C4-2B (cell line): ENCODE results near the gene TTLL8.

Source experiments
- H3K27ac ChIP-seq: fragments of 450-650 bp; 2 replicates; pipeline ENCODE4 v1.5.1; 2017
- ZFX ChIP-seq: fragments of 450-650 bp; IDR thresholded peaks from 2 replicates; pipeline ENCODE4 v1.6.1; 2017
- TF ChIP-seq, protein P1 (sequence below): fragments of 450-650 bp; conservative IDR thresholded peaks from 2 replicates; pipeline ENCODE4 v1.5.1; 2017; ENCODE audit warnings: mild to moderate bottlenecking

The TTLL8 gene

DNA sequence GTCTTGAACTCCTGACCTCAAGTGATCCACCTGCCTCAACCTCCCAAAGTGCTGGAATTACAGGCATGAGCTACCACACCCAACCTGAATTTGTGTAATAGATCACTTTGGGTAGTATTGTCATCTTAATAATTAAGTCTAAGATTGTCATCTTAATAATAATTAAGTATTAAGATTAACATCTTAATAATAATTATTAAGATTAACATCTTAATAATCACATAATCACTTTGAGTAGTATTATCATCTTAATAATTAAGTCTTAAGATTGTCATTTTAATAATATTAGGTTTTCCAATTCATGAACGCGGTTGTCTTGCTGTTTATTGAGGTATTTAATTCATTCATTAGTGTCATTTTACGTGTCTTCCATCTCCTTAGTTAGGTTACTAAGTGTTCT, 40.0 kb upstream of the TTLL8 start:
- TF ChIP-seq, protein P1, sequence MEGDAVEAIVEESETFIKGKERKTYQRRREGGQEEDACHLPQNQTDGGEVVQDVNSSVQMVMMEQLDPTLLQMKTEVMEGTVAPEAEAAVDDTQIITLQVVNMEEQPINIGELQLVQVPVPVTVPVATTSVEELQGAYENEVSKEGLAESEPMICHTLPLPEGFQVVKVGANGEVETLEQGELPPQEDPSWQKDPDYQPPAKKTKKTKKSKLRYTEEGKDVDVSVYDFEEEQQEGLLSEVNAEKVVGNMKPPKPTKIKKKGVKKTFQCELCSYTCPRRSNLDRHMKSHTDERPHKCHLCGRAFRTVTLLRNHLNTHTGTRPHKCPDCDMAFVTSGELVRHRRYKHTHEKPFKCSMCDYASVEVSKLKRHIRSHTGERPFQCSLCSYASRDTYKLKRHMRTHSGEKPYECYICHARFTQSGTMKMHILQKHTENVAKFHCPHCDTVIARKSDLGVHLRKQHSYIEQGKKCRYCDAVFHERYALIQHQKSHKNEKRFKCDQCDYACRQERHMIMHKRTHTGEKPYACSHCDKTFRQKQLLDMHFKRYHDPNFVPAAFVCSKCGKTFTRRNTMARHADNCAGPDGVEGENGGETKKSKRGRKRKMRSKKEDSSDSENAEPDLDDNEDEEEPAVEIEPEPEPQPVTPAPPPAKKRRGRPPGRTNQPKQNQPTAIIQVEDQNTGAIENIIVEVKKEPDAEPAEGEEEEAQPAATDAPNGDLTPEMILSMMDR: no peak
- TF ChIP-seq ZFX: no peak
- H3K27ac ChIP-seq: no peak overlapping the region

DNA sequence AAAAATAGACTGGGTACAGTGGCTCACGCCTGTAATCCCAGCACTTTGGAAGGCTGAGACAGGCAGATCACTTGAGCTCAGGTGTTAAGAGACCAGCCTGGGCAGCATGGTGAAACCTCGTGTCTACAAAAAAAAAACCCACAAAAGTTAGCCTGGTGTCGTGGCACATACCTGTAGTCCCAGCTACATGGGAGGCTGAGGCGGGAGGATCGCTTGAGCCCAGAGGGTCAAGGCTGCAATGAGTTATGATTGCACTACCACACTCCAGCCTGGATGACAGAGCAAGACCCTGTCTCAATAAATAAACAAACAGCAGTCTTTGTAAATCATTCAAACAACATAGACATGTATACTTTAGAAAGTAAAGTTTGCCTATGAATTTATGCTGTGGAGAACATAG, 34.2 kb upstream of the TTLL8 start:
- TF ChIP-seq, protein P1: no peak
- TF ChIP-seq ZFX: no peak
- no peak overlapping the region for H3K27ac ChIP-seq

DNA sequence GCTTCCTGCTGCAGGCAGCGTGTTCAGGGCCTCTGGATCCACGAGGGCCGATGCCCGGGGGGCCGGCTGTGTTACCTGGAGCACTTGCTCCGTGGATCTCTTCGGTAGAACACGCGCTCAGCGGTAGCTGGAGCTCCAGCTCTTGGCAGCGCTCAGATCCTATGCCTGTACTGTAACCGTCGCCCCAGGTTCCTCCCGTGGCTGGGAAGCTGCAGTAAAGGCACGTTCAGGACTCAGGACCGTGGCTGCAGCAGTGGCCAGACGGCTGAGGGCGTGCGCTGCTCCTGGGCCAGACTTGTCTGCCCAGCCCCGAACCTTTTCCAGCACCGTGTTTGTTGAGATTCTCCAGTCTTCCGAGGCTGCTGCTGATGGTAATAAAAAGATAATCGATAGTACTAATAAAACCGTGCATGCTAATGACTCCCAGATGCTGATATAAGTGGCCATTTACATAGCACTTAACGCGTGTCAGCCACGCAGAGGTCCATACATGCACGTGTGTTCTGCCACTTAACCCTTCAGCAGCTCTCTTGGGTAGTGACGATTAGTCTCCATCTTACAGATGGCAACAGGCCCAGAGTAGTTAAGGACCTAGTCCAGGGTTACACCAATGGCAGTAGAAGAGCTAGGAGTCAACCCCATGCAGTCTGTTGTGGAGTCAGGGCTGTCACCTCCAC, 33.1 kb upstream of the TTLL8 start:
- no peak for TF ChIP-seq ZFX
- TF ChIP-seq, protein P1: no peak
- no peak overlapping the region for H3K27ac ChIP-seq

DNA sequence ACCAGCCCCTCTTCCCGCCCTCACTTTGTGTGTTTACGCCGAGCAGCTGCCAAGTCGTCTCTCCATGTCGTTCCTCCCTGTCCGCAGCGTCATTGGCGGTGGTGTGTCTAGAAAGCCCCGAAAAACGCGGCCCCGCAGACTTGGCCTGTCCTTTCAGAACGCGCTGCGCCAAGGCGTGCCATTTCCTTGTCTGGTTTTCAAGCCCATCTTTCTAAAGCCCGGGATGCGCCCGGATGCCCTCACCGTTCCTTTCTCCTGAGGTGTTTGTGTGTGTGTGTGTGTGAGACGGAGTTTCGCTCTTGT, 32.3 kb upstream of the TTLL8 start:
- no peak for TF ChIP-seq ZFX
- TF ChIP-seq, protein P1: no peak
- no peak overlapping the region for H3K27ac ChIP-seq

DNA sequence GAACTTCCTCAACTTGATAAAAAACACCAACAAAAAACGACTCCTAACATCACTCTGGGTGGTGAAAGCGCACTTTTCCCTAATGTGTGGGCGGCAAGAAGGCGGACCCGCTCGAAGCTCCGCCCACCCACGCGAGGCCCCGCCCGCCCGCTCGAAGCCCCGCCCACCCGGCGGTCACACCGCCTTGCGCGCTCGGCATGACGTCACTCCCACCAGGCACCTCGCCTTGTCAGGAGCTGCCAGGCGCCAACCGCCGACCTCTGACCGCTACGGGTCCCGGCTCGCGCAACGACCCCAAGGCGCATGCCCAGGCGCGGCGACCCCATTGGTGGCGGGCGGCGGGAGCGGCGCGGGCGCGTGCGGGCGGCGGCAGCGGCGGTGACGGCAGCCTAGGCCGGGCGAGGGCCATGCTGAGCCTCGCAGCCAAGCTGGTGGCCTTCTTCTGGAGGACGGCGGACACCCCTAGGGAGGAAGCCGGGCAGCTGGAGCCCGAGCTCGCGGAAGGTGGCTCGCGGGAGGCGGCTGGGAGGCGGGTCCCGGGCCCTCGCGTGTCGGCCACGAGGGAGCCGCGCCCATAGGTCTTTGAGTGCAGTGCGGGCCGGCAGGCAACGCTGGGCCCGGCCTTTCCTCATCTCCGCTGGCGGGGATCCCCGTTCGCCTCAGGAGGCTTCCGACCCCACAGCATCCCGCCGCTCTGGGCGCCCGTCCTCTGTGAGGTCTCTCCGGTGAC, 31.7 kb upstream of the TTLL8 start, which contains the start of gene MOV10L1:
TSS of gene MOV10L1 (plus strand) at position 325 of the 730 bp plus-strand sequence. CDS start at position 408, 83 bp downstream.
- TF ChIP-seq, protein P1: no peak
- no peak for TF ChIP-seq ZFX
- no peak within 1 kb of the TSS for H3K27ac ChIP-seq

DNA sequence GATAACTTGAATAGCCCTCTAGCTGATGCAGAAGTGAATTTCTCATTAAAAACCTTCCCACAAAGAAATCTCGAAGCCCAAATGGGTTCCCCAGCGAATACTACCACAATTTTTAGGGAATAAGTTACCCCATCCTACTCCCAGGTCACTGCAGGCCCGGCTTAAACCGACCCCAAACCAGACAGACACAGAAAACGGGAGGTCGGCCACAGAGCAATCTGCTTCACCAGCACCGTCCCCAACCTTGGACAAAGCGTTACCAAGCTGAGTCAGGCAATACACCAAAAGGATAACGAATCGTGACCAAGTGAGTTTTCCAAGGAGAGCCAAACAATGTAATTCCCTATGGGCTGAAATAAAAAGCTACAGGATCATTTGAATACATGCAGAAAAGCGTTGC, 31.1 kb upstream of the TTLL8 start:
- H3K27ac ChIP-seq: no peak overlapping the region
- TF ChIP-seq, protein P1: no peak
- no peak for TF ChIP-seq ZFX

DNA sequence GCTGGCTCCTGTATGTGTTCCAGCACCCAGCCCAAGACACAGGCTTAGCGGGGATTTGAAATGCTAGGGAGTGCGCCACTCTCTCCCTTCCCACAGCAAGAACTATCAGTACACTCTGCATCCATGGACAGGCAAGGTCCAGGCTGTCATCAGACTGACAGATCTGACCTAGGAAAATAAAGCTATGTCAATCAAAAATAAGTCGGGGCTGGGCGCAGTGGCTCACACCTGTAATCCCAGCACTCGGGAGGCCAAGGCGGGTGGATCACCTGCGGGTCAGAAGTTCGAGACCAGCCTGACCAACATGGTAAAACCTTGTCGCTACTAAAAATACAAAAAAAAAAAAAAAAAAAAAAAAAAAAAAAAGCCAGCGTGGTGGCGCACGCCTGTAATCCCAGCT, 30.0 kb upstream of the TTLL8 start:
- no peak for TF ChIP-seq ZFX
- TF ChIP-seq, protein P1: no peak

More for the DNA sequence above, 30.0 kb upstream of the TTLL8 start:
- no peak overlapping the region for H3K27ac ChIP-seq
